DMS 273 treated with DMSO at 0.1 percent for 48 hours (cell line): Measurements from ENCODE around the gene CNOT3.

Source experiments
- DNase-seq: peaks from one replicate; lab custom pipeline; 2025; lab: John Stamatoyannopoulos, UW

The CNOT3 gene

GRCh38 chr19:54121259-54121658 is 16.3 kb upstream of the CNOT3 start:
- no peak for DNase-seq

- no peak for DNase-seq
Observed at GRCh38 chr19:54123682-54124081, 13.9 kb upstream of the CNOT3 start.

- no peak for DNase-seq
Observed at GRCh38 chr19:54124393-54124792, 13.2 kb upstream of the CNOT3 start.

- DNase-seq = no peak
Observed at GRCh38 chr19:54125713-54126112, 11.8 kb upstream of the CNOT3 start.

GRCh38 chr19:54127688-54128440 is 9.7 kb upstream of the CNOT3 start:
- DNase-seq = no peak

- no peak for DNase-seq
Observed at GRCh38 chr19:54128441-54128725, 9.2 kb upstream of the CNOT3 start.

GRCh38 chr19:54128796-54129616 is 8.6 kb upstream of the CNOT3 start:
- DNase-seq = no peak

GRCh38 chr19:54129617-54129996 is 8.0 kb upstream of the CNOT3 start:
- DNase-seq = no peak

- DNase-seq = no peak
Observed at GRCh38 chr19:54133312-54133956, 4.1 kb upstream of the CNOT3 start.

GRCh38 chr19:54133957-54134590 is 3.5 kb upstream of the CNOT3 start:
- DNase-seq = no peak

GRCh38 chr19:54136086-54136863 is 1.3 kb upstream of the CNOT3 start:
- no peak for DNase-seq

GRCh38 chr19:54136864-54137698 is 481 bp upstream of the CNOT3 start:
- peak; percentile 100 for DNase-seq

- no peak for DNase-seq
Observed at GRCh38 chr19:54138489-54139256, 1.1 kb downstream of the CNOT3 start.

- DNase-seq = no peak
Observed at GRCh38 chr19:54141356-54141755, 3.8 kb downstream of the CNOT3 start.

- DNase-seq = no peak
Observed at GRCh38 chr19:54142166-54142780, 4.7 kb downstream of the CNOT3 start.

GRCh38 chr19:54145541-54146158 is 8.1 kb downstream of the CNOT3 start:
- DNase-seq = no peak

GRCh38 chr19:54147676-54148075 is 10.1 kb downstream of the CNOT3 start:
- DNase-seq = no peak

GRCh38 chr19:54148158-54148557 is 10.6 kb downstream of the CNOT3 start:
- no peak for DNase-seq
